Activated T-helper 1 cell treated with anti-CD3 and anti-CD28 coated beads, Interleukin-12 subunit alpha, Interleukin-12 subunit beta, Interleukin-2, Interleukin-4 antibody, amounts not matched to agents 30 ng/mL and 10 ng/mL and 1 ng/mL, durations not matched to agents 14 hours and 24 hours and 36 hours (primary cell): ENCODE results near the gene ADGRV1. TPM values are rescaled to one million over a fixed set of nuclear protein-coding genes. Genes with fewer than 3 reads are reported as not detected.

Experiments
- DNase-seq: peaks from one replicate; pipeline ENCODE4 v3.0.0; 2021; ENCODE audit warnings: low spot score
- H3K27ac Mint-ChIP-seq: one replicate; pipeline ENCODE4 v1.8.0; 2021; ENCODE audit warnings: mild to moderate bottlenecking, mixed read lengths
- H3K27me3 Mint-ChIP-seq: one replicate; pipeline ENCODE4 v1.8.0; 2022; ENCODE audit warnings: mild to moderate bottlenecking, moderate library complexity, mixed read lengths; ENCODE audit not compliant: insufficient read depth
- H3K36me3 Mint-ChIP-seq: one replicate; pipeline ENCODE4 v1.8.0; 2021; ENCODE audit warnings: low read depth, mixed read lengths
- H3K4me1 Mint-ChIP-seq: one replicate; pipeline ENCODE4 v1.8.0; 2021; ENCODE audit warnings: low read depth, mixed read lengths
- H3K4me3 Mint-ChIP-seq: one replicate; pipeline ENCODE4 v1.8.0; 2021; ENCODE audit warnings: mild to moderate bottlenecking, moderate library complexity, mixed read lengths
- H3K9me3 Mint-ChIP-seq: one replicate; pipeline ENCODE4 v1.8.0; 2021; ENCODE audit warnings: mixed read lengths
- intact Hi-C: fragments of 100-400 bp; cut with micrococcal nuclease; formaldehyde crosslinking; loops from one replicate; pipeline ENCODE4 v1.15.1; 2024
- total RNA-seq: library from RNA; stranded (reverse); gene quantifications from 2 replicates; pipeline ENCODE4 v1.2.3, GENCODE V29; 2022

ADGRV1 gene
- total RNA-seq, 1 donor from 2014 or later = 0.05 TPM

DNA sequence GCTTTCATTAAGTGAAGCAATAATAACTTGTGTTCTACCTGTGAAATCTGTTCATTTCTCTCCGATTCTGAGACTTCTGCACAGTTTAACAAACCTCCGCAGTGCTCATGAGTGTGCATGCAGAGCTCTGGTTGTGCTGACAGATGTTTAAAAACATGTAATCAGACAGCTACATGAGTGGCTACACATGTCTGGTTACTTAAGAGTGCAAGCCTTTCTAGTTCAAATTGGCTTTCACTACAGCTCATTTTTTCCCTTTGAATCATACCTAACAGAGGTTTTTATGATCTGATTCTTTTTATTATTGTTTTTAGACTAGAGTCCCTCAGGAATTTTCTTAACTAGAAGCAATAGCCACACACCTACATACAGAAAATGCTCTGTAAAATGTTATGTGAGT lies 514.3 kb downstream of the ADGRV1 start:
- no peak overlapping the region for H3K4me3 Mint-ChIP-seq
- peaks cover 8% of the 10 kb centered on the region for H3K27me3 Mint-ChIP-seq
- no peaks in the 10 kb centered on the region for H3K9me3 Mint-ChIP-seq
- no peak overlapping the region for H3K27ac Mint-ChIP-seq
- H3K4me1 Mint-ChIP-seq = no peaks in the 10 kb centered on the region
- DNase-seq = no peak
- intact Hi-C loops = no loop called here
- H3K36me3 Mint-ChIP-seq = no peaks in the 10 kb centered on the region

DNA sequence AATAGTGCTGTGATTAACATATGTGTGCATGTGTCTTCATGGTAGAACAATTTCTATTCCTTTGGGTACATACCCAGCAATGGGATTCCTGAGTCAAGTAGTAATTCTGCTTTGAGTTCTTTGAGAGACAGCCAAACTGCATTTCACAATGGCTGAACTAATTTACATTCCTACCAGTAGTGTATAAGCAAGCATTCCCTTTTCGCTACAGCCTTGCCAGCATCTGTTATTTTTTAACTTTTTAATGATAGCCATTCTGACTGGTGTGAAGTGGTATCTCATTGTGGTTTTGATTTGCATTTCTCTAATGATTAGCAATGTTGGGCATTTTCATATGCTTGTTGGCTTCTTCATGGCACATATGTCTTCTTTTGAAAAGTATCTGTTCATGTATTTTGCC lies 516.0 kb downstream of the ADGRV1 start:
- intact Hi-C loops = no loop called here
- H3K27me3 Mint-ChIP-seq = peaks cover 6% of the 10 kb centered on the region
- H3K4me3 Mint-ChIP-seq = no peak overlapping the region
- peaks cover 7% of the 10 kb centered on the region for H3K4me1 Mint-ChIP-seq
- H3K9me3 Mint-ChIP-seq = no peaks in the 10 kb centered on the region
- no peak overlapping the region for H3K27ac Mint-ChIP-seq
- DNase-seq = no peak
- H3K36me3 Mint-ChIP-seq = no peaks in the 10 kb centered on the region

DNA sequence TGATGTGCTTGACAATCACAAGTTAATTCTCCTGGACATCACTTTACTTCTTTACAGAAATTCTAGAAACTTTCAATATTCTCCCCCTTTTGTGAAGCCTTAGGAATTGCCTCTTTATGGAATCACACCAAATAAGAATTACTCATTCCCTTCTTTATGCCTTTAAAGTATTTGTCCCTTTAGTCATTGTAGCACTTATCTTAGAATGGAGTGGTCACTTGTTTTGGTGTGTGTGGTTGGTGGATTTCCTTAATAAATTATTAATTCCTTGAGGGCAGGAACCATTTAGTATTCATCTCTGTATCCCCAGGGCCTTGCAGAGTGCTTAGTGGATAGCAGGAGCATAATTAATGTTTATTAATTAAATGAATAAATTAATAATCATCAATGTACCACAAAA lies 517.5 kb downstream of the ADGRV1 start:
- no peaks in the 10 kb centered on the region for H3K36me3 Mint-ChIP-seq
- peaks cover 3% of the 10 kb centered on the region for H3K27me3 Mint-ChIP-seq
- intact Hi-C loops = no loop called here
- H3K9me3 Mint-ChIP-seq = no peaks in the 10 kb centered on the region
- peaks cover 8% of the 10 kb centered on the region for H3K4me1 Mint-ChIP-seq
- no peak overlapping the region for H3K4me3 Mint-ChIP-seq
- H3K27ac Mint-ChIP-seq = no peak overlapping the region
- no peak for DNase-seq

DNA sequence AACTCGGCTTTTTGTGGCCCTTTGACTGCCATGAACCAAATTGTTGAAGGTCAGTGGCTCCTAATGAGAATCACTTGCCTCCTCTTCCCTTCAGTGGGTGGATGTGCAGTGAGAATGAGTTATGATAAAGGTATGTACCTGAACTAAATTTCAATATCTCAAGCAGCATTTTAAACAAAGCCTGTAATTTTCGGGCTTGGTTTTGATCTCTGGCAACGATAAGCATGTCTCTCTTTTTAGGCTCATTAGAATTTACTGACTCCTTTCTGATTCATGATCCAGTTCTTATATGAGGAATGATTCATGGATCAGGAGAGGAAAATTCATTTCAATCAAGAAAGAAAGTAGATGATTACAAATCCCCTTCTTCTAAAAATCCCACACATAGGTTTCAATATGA lies 519.0 kb downstream of the ADGRV1 start:
- H3K4me3 Mint-ChIP-seq = no peak overlapping the region
- H3K27ac Mint-ChIP-seq = no peak overlapping the region
- peaks cover 3% of the 10 kb centered on the region for H3K27me3 Mint-ChIP-seq
- intact Hi-C loops = no loop called here
- H3K36me3 Mint-ChIP-seq = no peaks in the 10 kb centered on the region
- peaks cover 8% of the 10 kb centered on the region for H3K4me1 Mint-ChIP-seq
- no peak for DNase-seq
- H3K9me3 Mint-ChIP-seq = no peaks in the 10 kb centered on the region

DNA sequence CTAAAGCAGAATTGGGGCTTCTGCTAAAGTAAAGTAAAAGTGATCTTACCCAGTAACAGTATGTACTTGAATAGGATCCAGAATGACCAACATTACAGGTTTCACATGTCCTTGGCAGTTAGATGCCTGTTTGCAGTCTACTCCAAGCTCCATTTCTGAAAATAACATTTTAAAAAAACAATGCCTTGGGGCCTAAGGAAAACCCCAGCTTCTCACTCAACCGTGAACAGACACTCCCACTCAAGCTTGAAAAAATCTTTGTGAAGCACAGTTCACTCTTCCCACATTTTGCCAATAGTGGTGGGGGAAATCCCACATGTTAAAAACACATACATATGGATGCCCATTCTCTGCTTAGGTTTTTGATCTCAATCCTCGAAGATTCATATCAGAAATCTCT lies 520.4 kb downstream of the ADGRV1 start:
- H3K27me3 Mint-ChIP-seq = peaks cover 3% of the 10 kb centered on the region
- H3K4me1 Mint-ChIP-seq = peaks cover 8% of the 10 kb centered on the region
- H3K4me3 Mint-ChIP-seq = no peak overlapping the region
- H3K9me3 Mint-ChIP-seq = no peaks in the 10 kb centered on the region
- H3K27ac Mint-ChIP-seq = no peak overlapping the region
- H3K36me3 Mint-ChIP-seq = no peaks in the 10 kb centered on the region
- intact Hi-C loops = loop anchor here (1.0 kb wide), 1 partner anchor 20 kb away; no protein-coding TSS in a partner anchor
- no peak for DNase-seq

DNA sequence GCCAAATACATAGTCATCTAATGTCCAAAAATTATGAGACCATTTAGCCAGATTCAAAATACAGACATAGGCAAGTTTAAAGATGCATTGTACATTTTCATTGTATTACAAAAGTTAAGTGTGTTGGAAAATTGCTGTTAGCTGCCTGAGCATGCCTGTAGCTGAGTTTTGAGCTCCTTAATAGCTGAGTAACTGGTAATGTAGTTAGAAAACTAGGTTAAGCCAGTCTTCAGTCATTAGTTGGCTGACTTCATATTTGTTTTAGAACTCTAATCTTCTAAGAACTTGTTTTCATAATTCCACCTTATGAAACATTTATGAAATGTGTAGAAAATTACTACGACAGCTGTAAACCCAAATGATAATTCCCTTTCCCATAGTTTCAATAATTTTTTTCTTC lies 531.2 kb downstream of the ADGRV1 start:
- DNase-seq = no peak
- Mint-ChIP-seq H3K4me3 (no peak overlapping the region), H3K27me3 (peaks cover 11% of the 10 kb centered on the region), H3K4me1 (no peaks in the 10 kb centered on the region), H3K27ac (no peak overlapping the region), H3K9me3 (no peaks in the 10 kb centered on the region), H3K36me3 (no peaks in the 10 kb centered on the region)
- intact Hi-C loops = no loop called here

DNA sequence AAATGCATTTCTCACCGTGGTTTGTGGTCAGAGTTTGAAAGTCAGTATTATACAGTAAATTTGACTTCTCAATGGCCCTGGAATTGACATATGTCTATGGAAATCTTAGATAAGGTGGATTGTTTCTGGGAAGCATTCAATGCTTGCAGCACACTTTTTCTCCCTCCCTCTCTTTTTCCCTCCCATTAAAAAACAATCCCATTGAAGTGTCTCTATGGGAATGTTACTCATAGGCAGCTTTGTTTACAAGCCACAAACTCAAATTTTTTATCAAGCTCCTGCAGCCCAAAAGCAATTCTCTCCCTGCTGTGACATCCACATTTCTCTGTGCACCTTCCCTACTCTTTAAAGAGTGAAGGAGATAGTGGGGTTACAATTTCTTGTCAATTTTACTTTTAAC lies 532.4 kb downstream of the ADGRV1 start:
- intact Hi-C loops = no loop called here
- H3K9me3 Mint-ChIP-seq = no peaks in the 10 kb centered on the region
- no peaks in the 10 kb centered on the region for H3K4me1 Mint-ChIP-seq
- H3K27ac Mint-ChIP-seq = no peak overlapping the region
- no peak overlapping the region for H3K4me3 Mint-ChIP-seq
- H3K27me3 Mint-ChIP-seq = peaks cover 11% of the 10 kb centered on the region
- no peak for DNase-seq
- H3K36me3 Mint-ChIP-seq = no peaks in the 10 kb centered on the region

DNA sequence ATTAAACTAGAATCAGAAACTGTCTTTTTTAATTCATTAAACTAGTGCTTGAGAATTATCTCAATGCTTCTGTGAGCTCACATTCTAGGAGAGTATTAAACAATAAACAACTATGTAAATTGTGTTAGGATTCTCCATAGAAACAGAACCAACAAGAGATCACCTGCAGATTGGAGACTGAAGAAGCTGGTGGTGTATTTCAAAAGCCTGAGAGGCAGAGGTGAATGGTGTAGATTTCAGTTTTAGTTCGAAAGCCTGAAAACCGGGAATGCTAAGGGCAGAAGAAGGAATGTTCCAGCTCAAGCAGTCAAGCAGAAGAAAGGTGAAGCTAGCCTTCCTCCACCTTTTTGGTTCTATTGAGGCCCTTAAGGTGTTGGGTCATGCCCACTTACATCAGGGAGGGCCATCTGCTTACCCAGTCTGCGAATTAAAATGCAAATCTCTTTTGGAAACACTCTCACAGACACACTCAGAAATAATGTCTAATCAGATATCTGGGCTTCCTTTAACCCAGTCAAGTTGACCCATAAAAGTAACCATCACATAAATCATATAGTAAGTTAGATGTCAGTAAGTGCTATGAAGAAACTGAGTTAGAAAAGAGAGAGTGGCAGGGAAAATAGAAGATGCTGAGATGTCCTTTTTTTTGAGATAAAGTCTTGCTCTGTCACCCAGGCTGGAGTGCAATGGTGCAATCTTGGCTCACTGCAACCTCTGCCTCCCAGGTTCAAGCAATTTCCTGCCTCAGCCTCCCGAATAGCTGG lies 533.1 kb downstream of the ADGRV1 start:
- H3K9me3 Mint-ChIP-seq = no peaks in the 10 kb centered on the region
- H3K4me1 Mint-ChIP-seq = no peaks in the 10 kb centered on the region
- H3K36me3 Mint-ChIP-seq = no peaks in the 10 kb centered on the region
- no peak overlapping the region for H3K27ac Mint-ChIP-seq
- peaks cover 14% of the 10 kb centered on the region for H3K27me3 Mint-ChIP-seq
- no peak overlapping the region for H3K4me3 Mint-ChIP-seq
- intact Hi-C loops = no loop called here
- DNase-seq = no peak

DNA sequence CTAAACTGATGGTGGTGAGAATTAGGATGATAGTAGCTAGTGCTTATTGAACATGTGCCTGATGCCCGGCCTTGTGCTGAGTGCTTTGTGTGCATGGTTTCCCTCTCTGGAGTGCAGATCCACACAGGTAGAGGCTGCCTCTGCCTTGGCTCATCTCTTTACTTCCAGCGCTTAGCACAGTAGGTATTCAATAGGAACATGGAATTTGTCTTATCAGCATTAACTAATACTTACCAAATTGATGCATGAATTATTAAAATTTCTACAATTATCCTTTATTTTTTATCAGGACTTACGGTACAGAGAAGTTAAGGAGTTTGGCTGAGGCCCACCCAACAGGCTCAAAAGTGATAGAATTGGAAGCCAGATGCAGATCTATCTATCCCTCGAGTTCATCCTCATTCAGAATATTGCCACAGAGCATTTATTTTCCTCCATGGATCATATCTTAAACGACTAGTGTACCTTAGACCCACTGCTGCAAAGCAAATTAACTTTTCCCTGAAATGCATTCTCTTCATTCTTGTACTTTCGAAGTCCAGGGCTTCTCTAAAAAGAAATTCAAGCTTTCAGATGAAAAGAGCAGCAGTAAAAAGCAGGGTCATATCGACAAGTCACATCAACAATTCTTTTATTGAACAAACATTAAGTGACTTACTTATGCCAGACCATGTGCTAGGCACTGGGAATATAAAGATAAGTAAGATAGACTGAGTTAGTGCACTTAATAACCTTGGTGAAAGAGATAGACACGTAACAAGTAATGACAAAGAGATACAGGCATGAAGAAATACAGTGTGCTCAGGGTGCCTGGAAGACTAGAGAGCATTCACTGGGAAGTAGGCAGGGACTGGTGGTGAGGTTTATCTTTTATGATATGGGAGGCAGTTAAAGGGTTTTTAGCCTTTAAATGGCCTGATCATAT lies 534.5 kb downstream of the ADGRV1 start:
- Mint-ChIP-seq H3K36me3 (no peaks in the 10 kb centered on the region), H3K27me3 (peaks cover 20% of the 10 kb centered on the region), H3K4me3 (no peak overlapping the region), H3K4me1 (no peaks in the 10 kb centered on the region), H3K27ac (no peak overlapping the region), H3K9me3 (no peaks in the 10 kb centered on the region)
- DNase-seq = no peak
- intact Hi-C loops = no loop called here

DNA sequence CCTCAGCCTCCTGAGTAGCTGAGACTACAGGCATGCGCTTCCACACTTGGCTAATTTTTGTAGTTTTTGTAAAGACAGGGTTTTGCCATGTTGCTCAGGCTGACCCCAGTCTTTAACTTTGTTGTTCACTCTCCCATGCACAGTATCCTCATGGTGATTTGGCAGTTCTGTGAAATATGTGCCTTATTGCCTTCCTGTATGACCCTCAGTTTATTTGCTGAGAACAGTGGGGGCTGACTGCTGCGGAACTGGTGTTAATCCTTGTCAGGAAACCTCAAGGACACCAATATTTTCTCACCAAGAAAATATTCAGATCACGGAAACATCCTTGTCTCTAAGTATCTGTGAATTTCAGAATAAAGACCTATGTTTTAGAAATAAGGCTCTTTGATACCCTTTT lies 536.7 kb downstream of the ADGRV1 start:
- Mint-ChIP-seq H3K27ac (no peak overlapping the region), H3K36me3 (no peaks in the 10 kb centered on the region), H3K4me3 (no peak overlapping the region), H3K9me3 (no peaks in the 10 kb centered on the region), H3K27me3 (peaks cover 19% of the 10 kb centered on the region), H3K4me1 (no peaks in the 10 kb centered on the region)
- intact Hi-C loops = no loop called here
- DNase-seq = no peak

DNA sequence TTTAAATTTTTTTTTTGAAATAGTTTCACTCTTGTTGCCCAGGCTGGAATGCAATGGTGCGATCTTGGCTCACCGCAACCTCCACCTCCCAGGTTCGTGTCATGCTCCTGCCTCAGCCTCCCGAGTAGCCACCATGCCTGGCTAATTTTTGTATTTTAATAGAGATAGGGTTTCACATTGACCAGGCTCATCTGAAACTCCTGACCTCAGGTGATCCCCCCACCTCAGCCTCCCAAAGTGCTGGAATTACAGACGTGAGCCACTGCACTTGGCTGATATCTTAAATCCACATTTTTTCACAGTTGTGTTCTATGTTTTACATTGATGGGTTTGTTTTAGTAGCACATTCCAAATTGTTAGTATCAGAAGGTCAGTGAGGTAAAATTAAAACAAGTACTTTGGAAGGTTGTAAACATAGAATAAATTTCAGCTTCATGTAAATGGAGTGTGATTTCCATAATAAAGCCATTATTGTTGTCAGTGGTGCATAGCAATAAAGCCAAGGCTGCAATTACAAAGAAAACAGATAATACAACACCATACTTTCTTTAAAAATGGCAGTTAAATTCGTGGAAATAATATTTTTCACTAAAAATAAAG lies 537.3 kb downstream of the ADGRV1 start:
- no peak for DNase-seq
- Mint-ChIP-seq H3K4me3 (no peak overlapping the region), H3K27me3 (peaks cover 16% of the 10 kb centered on the region), H3K4me1 (no peaks in the 10 kb centered on the region), H3K9me3 (no peaks in the 10 kb centered on the region), H3K27ac (no peak overlapping the region), H3K36me3 (no peaks in the 10 kb centered on the region)
- intact Hi-C loops = no loop called here

DNA sequence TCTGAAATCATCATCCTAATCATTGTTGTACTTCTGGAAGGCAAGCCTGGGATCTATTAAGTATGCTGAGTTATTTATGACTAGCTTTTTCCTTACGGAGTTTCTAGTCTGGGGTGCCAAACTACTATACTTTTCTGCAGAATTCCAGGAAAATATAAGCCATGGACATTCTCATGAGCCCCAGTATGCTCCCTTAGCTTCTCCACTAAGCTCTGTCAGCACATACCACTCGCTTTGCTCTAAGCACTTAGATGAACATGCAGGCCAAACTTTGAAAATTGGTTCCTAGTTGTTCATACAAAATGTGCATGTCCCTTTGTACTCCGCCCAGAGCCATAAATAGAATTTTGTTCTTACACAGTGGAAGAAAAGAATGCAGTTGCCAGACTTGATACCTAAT lies 539.9 kb downstream of the ADGRV1 start:
- intact Hi-C loops = no loop called here
- Mint-ChIP-seq H3K27me3 (peaks cover 16% of the 10 kb centered on the region), H3K27ac (no peak overlapping the region), H3K36me3 (no peaks in the 10 kb centered on the region), H3K9me3 (no peaks in the 10 kb centered on the region), H3K4me3 (no peak overlapping the region), H3K4me1 (no peaks in the 10 kb centered on the region)
- DNase-seq = no peak
